Measurements from ENCODE around the gene PHACTR2. TPM values are rescaled to one million over a fixed set of nuclear protein-coding genes. Genes with fewer than 3 reads are reported as not detected.

The PHACTR2 gene
- total and polyA plus RNA-seq, 11 donors, result 10.2 to 101 (median 67.9) TPM

GRCh38 chr6:143839196-143839595 is 161.4 kb downstream of the PHACTR2 start:
- intact Hi-C loops (cut with DNase I), result loop anchor here in 1 of 10 donors (5.0 kb wide), 1 partner anchor 173 kb away; no protein-coding TSS in a partner anchor
- 78 to 86% (median 80%) methylated on average over 4 of the region's 4 CpGs for WGBS, 4 donors
- no peaks in the 10 kb centered on the region for H3K36me3 ChIP-seq
- no peaks in the 10 kb centered on the region for H3K9me3 ChIP-seq
- H3K4me3 ChIP-seq, result no peak overlapping the region
- H3K27me3 ChIP-seq, result no peaks in the 10 kb centered on the region
- no peak for ATAC-seq
- no peak overlapping the region for H3K27ac ChIP-seq
- peaks cover 0 to 13% (median 6%) of the 10 kb centered on the region in 12 donors for H3K4me1 ChIP-seq
- TF ChIP-seq POLR2A (IDR thresholded peaks at IDR 0.05), result no peak
- TF ChIP-seq, protein P1, sequence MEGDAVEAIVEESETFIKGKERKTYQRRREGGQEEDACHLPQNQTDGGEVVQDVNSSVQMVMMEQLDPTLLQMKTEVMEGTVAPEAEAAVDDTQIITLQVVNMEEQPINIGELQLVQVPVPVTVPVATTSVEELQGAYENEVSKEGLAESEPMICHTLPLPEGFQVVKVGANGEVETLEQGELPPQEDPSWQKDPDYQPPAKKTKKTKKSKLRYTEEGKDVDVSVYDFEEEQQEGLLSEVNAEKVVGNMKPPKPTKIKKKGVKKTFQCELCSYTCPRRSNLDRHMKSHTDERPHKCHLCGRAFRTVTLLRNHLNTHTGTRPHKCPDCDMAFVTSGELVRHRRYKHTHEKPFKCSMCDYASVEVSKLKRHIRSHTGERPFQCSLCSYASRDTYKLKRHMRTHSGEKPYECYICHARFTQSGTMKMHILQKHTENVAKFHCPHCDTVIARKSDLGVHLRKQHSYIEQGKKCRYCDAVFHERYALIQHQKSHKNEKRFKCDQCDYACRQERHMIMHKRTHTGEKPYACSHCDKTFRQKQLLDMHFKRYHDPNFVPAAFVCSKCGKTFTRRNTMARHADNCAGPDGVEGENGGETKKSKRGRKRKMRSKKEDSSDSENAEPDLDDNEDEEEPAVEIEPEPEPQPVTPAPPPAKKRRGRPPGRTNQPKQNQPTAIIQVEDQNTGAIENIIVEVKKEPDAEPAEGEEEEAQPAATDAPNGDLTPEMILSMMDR (IDR thresholded peaks at IDR 0.05), result no peak
- no peak for DNase-seq

DNA sequence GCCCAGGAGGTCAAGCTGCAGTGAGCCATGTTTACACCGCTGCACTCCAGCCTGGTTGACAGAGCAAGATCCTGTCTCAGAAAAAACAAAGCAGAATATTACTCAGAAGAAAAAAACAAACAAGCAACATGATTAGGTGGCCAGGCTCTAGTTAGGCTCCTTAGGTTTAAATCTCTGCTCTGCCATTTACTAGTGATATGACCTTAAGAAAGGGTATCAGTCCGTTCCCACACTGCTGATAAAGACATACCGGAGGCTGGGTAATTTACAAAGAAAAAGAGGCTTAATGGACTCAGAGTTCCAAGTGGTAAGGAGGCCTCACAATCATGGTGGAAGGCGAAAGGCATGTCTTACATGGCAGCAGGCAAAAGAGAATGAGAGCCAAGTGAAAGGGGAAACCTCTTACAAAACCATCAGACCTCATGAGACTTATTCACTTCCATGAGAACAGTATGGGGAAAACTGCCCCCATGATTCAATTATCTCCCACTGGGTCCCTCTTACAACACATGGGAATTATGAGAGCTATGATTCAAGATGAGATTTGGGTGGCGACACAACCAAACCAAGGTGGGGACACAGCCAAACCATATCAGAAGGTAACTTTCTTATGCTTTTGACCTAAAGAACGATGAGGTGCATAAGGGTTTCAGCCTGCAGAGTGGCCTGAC is 163.0 kb downstream of the PHACTR2 start:
- intact Hi-C loops (cut with DNase I), result loop anchor here (5.0 to 10.0 kb wide), 11 partner anchors 93 to 328 kb away; partner anchors contain the start of genes PHACTR2 (in 7 of the 10), FUCA2 (in 1 of the 10) and PLAGL1 (in 1 of the 10)
- peaks cover 0 to 18% (median 11%) of the 10 kb centered on the region in 12 donors for H3K4me1 ChIP-seq
- ATAC-seq (no peak), DNase-seq (no peak)
- TF ChIP-seq, protein P1 (IDR thresholded peaks at IDR 0.05), result no peak
- no peak for TF ChIP-seq POLR2A (IDR thresholded peaks at IDR 0.05)
- H3K27ac ChIP-seq, result no peak overlapping the region
- H3K9me3 ChIP-seq, result no peaks in the 10 kb centered on the region
- 88 to 93% (median 90%) methylated on average over 6 of the region's 6 CpGs for WGBS, 4 donors
- no peaks in the 10 kb centered on the region for H3K27me3 ChIP-seq
- H3K36me3 ChIP-seq, result peaks cover 0 to 15% (median 13%) of the 10 kb centered on the region in 9 donors
- H3K4me3 ChIP-seq, result no peak overlapping the region

GRCh38 chr6:143842461-143842901 is 164.7 kb downstream of the PHACTR2 start:
- ATAC-seq (peak in 2 of 4 donors; percentile 39 to 56), DNase-seq (no peak)
- Histone ChIP-seq H3K4me1 (peaks cover 0 to 18% (median 11%) of the 10 kb centered on the region in 12 donors), H3K9me3 (no peaks in the 10 kb centered on the region), H3K27me3 (no peaks in the 10 kb centered on the region), H3K4me3 (peak overlapping the region; percentile 55 to 94 (median 82)), H3K36me3 (peaks cover 0 to 32% (median 31%) of the 10 kb centered on the region in 9 donors), H3K27ac (peak overlapping the region; percentile 80 to 96 (median 93))
- 39 to 45% (median 41%) methylated on average over 7 of the region's 7 CpGs for WGBS, 4 donors
- intact Hi-C loops (cut with DNase I), result loop anchor here (2.0 to 10.0 kb wide), 13 partner anchors 95 to 330 kb away; partner anchors contain the start of genes PHACTR2 (in 7 of the 10), FUCA2 (in 1 of the 10) and PLAGL1 (in 1 of the 10)
- TF ChIP-seq, protein P1 (IDR thresholded peaks at IDR 0.05), result no peak
- no peak for TF ChIP-seq POLR2A (IDR thresholded peaks at IDR 0.05)

Measured in heart left ventricle (tissue), 16 donors.